Measurements from ENCODE around the gene IFNA1. TPM values are rescaled to one million over a fixed set of nuclear protein-coding genes. Genes with fewer than 3 reads are reported as not detected.

Gene IFNA1
- total RNA-seq (2014; rRNA removed; shearing (Covaris generic)): not detected in 2 replicates

GRCh38 chr9:21440139-21440538 lies at the start of gene IFNA1:
IFNA1 (plus strand) TSS chr9:21440439; CDS start chr9:21440508, 69 bp downstream.
- in situ Hi-C loops (cut with HindIII; ENCODE audit: low sequenced_read_pairs): no loop called here
- no peak for DNase-seq (ENCODE audit: low spot score)

- DNase-seq (ENCODE audit: low spot score): peak; percentile 9
- in situ Hi-C loops (cut with HindIII; ENCODE audit: low sequenced_read_pairs): no loop called here
Measured at GRCh38 chr9:21392270-21392669, 48.0 kb upstream of the IFNA1 start.

DNA sequence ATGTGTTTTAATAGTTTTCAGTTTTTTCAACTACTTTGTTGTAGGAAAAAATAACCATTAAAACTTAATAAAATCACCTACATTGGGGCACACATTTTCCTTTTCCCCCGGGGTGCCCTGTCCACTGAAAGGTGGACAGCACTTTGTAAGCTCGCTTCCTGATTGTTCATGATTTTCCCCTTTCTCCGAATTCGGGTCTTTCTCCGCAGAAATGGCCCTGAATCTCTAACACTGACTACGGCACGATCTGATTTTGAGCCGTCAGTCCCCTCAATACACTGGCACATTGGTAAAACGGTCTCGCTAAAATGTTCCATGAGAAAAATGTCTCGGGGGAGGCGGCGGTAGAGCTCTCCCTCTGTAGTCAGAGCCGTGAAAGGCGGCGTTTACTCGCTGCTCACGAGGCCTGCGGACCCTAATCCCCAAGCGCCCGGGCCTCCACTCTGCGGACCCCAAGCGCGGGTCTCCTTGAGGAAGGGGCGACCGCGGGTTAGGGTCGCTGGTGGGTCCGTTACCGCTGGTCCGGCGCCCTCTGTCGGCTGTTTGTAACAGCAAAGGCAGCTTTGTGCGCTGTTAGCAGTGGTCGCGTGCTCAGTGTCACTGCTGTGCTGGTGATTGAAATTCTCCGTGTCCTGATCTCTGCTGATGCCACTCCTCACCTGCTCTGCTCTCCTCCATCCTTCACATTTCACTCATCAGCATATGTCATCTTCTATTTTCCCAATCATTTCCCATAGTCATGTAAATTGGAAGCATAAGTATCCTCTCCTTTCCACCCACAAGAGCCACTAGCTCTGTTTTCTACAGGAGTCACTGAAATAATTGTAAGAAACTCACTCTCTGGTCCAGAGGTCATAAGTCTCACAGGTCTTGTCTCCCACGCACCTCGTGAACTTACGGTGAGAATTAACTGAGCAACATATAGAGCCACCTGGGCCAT lies 44.2 kb upstream of the IFNA1 start:
- in situ Hi-C loops (cut with HindIII; ENCODE audit: low sequenced_read_pairs): no loop called here
- peak; percentile 71 for DNase-seq (ENCODE audit: low spot score)

DNA sequence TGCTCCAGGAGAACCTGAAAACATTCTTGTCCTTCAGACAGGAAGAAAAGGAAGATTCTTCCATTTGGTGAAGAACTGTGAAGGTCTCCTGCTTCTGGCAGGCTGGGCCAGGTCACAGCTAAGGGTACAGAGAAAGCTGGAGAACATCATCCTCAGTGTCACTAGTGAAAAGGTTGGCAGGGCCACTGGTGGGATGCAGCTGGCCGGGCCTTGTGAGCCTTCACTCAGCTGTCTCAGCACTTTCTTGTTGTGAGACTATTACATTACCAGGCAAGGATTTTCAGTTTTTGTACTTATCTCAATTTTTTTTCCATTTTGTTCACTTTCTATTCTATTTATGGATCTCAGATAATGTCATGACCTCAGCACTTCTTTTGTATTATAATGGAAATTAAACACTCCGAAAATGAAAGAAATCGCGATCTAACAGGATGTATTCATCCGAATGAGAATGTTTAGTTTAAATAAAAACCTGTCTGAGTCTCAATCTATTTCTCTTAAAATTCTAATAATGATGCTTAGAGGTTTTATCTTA lies 41.2 kb upstream of the IFNA1 start:
- in situ Hi-C loops (cut with HindIII; ENCODE audit: low sequenced_read_pairs): no loop called here
- DNase-seq (ENCODE audit: low spot score): no peak

GRCh38 chr9:21399956-21400355 lies 40.3 kb upstream of the IFNA1 start:
- in situ Hi-C loops (cut with HindIII; ENCODE audit: low sequenced_read_pairs): no loop called here
- DNase-seq (ENCODE audit: low spot score): no peak

DNA sequence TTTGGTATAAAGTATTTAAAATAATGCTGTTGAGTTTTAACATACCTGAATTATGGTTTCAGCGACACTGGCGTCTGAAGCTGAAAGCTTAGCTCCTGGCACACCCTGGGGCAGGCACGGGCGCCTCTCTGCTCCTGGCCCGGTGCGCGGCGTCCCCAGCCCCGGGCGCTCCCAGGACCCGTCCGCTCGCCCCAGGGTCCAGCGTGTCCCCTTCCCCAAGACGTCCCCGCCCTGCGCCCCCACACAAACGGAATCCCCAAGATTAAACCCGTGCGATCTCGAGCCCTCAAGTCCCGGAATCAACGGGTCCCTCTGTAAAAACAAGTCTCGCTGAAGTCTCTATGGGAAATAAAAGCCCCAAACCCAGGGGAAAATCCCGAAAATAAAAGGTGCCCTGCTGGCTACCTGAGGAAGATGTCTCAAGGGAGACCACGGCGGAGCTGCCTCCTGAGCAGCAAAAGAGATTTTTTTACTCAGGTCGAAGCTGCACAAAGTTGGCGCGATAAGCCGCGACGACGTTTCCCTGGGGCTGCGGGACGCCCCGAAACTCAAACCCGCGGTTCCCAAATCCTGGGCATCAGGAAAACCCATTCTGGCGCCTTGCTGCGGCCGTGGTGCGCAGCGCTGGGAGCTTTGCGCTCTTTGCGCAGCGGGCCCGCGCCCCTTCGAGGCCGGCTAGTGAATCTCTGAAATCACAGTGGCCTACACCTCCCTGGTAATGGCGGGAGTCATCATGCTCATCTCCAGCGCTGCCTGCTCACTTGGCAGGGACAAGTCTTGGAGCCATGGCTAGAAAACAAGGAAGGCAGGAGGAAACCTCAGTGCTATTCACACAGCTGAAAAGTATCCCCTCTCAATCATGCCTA lies 37.6 kb upstream of the IFNA1 start:
- in situ Hi-C loops (cut with HindIII; ENCODE audit: low sequenced_read_pairs): no loop called here
- peak; percentile 50 for DNase-seq (ENCODE audit: low spot score)

DNA sequence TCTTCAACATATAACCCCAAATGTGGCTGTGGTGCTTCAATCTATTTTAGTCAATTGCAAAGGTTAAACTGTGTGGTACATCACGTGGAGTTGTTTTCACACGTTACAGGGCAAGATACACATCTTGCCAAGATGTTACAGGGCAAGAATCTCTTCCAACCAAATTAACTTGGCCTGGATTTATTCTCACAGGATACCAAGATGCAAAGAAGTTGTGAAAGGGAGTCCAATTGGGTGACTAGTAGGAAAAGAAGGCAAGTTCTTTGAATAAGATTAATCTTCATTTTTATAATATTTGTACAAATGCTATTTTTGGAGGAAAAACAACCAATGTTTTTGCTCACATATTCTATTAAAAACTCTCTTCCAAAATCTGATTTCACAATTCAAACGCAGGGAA lies 36.1 kb upstream of the IFNA1 start:
- in situ Hi-C loops (cut with HindIII; ENCODE audit: low sequenced_read_pairs): no loop called here
- DNase-seq (ENCODE audit: low spot score): no peak

DNA sequence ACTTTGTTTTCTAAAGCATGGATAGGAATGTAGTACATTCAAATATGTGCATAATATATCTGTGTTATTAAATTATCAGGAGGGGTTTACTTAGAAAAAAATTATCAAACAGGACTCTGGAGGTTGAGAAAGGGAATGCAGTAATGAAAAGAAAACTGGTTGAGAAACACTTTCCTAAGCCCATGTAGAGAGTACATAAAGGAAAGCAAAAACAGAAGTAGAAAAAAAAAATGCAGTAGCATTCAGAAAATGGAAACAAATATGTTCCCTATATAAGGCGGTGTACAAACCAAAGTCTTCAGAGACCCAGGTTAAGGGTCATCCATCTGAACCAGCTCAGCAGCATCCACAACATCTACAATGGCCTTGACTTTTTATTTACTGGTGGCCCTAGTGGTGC lies 31.4 kb upstream of the IFNA1 start, which contains the start of gene IFNA8:
IFNA8 (plus strand) TSS at position 301 of the 400 bp plus-strand sequence; CDS start at position 361, 60 bp downstream.
- no peak for DNase-seq (ENCODE audit: low spot score)
- in situ Hi-C loops (cut with HindIII; ENCODE audit: low sequenced_read_pairs): no loop called here

DNA sequence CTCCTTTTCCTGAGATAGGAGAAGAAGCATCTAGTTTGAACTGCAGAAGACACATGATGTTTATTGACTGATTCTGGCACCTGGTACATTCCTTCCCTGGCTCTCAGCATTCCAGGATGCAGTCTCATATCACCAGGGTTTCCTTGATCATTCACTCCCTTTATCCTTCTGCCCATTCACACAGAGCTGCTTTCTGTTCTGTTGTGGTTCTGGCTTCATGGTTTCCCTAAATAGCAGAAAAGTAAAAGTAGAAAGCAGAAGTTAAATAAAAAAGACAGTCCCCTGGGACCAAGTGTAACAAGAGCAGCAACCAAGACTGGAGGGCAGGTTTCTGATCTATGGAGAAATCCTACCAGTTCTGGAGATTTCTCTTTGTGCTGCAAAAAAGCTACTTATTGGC lies 28.1 kb upstream of the IFNA1 start:
- DNase-seq (ENCODE audit: low spot score): no peak
- in situ Hi-C loops (cut with HindIII; ENCODE audit: low sequenced_read_pairs): no loop called here

DNA sequence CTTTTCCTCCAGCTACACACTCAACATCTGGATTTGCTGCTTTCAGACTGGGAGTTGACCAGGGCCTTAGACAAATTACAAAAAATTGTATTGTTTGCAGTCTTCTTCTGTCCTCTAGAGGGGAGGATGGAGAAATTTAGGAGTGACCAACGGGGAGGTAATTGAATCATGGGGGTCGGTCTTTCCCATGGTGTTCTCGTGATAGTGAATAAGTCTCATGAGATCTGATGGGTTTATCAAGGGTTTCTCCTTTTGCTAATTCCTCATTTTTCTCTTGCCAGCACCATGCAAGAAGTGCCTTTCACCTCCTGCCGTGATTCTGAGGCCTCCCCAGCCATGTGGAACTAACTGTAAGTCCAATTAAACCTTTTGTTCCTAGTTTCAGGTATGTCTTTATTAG lies 27.1 kb upstream of the IFNA1 start:
- in situ Hi-C loops (cut with HindIII; ENCODE audit: low sequenced_read_pairs): no loop called here
- DNase-seq (ENCODE audit: low spot score): peak; percentile 16

DNA sequence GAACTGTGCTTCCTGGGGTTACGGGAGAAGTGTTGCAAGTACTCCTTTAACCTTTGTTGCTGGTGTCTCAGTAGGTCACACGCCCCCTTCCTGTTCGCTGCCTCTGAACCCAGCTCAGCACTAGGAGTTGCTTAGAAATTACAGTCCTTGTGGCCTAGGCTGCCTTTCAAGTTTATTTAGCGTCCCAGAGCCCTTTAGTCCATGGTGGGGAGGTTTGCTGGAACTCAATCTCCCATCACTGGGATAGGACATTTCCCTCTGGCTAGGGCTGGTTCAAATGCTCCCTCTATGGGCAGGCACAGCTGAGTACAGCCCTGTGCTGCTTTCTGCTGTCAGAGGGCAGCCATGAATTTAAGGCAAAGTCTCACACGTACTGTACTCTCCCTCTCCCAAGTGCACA lies 26.6 kb upstream of the IFNA1 start:
- in situ Hi-C loops (cut with HindIII; ENCODE audit: low sequenced_read_pairs): no loop called here
- DNase-seq (ENCODE audit: low spot score): no peak

DNA sequence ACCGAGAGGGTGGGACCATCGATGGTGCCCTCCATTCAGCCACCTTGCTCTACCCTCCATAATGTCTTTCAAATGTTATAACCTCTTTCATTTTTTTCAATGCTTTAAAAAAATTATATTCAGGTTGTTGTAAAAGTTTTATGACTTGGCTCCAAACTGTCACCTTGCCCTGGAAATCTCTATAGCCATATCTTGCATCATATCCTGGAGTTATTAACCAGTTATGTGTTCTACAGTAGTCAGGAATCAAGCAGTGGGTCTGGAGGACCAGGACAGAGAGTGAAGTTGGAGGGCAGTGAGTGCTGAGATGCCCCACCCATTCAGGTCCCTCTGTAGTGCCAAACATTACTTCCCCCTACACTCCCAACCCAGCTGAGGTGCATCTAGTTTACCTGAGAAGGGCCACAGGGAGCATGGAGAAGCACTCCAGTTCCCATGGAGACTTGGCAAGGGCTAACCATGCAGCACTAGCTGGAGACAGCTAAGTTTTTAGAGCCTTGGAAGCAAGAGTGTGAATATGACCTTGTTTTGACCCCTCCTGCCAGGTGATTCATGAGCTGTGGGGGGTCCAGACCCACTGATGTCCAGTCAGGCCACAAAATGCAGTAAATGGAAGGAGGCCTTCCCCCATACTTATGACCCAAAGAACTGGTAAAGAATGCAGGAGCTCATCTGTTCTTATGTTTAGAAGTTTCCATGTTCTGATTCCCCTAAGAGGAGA lies 25.9 kb upstream of the IFNA1 start:
- DNase-seq (ENCODE audit: low spot score): no peak
- in situ Hi-C loops (cut with HindIII; ENCODE audit: low sequenced_read_pairs): no loop called here

- in situ Hi-C loops (cut with HindIII; ENCODE audit: low sequenced_read_pairs): no loop called here
- DNase-seq (ENCODE audit: low spot score): peak; percentile 96
Measured at GRCh38 chr9:21415493-21416267, 24.6 kb upstream of the IFNA1 start.

GRCh38 chr9:21428235-21428634 lies 12.0 kb upstream of the IFNA1 start:
- in situ Hi-C loops (cut with HindIII; ENCODE audit: low sequenced_read_pairs): no loop called here
- no peak for DNase-seq (ENCODE audit: low spot score)

DNA sequence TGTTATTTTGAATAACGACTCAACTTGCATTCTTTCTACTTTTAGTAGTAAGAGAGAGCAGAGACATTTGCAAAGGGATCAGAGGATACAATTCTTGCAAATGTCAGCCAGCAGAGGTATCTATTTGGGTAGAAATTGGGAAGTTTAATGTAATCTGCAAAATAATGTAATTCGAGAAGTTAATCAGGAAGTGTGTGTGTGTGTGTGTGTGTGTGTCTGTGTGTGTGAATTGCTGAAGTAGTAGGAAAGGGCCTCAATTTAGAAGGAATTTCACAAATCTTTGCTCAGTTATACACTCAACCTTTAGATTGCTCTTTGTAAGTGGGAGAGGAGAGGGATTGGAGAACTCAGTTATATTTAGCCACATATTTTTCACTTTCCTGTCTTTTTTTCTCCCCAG lies 11.0 kb upstream of the IFNA1 start:
- DNase-seq (ENCODE audit: low spot score): no peak
- in situ Hi-C loops (cut with HindIII; ENCODE audit: low sequenced_read_pairs): no loop called here

GRCh38 chr9:21432672-21433425 lies 7.4 kb upstream of the IFNA1 start:
- in situ Hi-C loops (cut with HindIII; ENCODE audit: low sequenced_read_pairs): no loop called here
- DNase-seq (ENCODE audit: low spot score): no peak

DNA sequence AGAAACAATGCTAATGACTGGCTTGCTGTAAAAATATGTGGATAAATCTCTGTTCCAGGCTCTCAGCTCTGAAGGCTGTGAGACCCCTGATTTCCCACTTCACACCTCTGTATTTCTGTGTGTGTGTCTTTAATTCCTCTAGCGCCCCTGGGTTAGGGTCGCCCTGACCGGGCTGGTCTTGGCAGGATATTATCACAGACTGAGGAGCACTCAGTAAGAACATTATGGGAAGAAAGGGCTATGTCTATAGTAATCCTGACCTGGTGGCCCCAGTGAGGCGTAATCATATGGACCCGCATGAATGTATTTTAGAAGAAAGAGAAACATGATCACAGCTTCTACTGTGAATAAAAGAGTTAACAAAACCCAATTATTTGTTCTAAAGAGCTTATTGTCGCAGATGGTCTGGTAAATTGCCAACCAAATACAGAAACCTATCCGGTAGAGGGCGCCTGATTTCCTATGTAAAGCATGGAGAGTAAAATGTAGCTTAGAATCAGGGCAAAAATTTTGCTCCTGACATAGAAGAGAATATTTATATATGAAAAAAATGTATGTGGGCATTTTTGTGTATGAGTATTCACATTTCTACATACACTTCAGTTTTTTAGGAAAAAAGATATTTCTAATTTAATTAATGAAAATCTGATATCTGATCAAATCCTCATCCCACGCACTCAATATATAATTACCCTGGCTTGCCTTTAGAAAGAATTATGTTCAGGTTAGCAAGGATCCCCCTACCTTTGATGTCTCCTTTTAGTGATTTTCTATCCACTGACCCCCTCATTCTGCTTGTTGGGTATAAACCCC lies 5.8 kb upstream of the IFNA1 start:
- peak; percentile 60 for DNase-seq (ENCODE audit: low spot score)
- in situ Hi-C loops (cut with HindIII; ENCODE audit: low sequenced_read_pairs): no loop called here

All from G401 (cell line).